SIG-M5 treated with dmso at 0.1 percent for 504 hours (cell line): ENCODE data around the gene CDH20.
A peak's percentile ranks its signal among the peaks of the same experiment; 100 is the strongest.

Experiments used
- DNase-seq: peaks from one replicate; lab custom pipeline; 2025; ENCODE audit not compliant: unreplicated experiment; lab: John Stamatoyannopoulos, UW

The CDH20 gene

DNA sequence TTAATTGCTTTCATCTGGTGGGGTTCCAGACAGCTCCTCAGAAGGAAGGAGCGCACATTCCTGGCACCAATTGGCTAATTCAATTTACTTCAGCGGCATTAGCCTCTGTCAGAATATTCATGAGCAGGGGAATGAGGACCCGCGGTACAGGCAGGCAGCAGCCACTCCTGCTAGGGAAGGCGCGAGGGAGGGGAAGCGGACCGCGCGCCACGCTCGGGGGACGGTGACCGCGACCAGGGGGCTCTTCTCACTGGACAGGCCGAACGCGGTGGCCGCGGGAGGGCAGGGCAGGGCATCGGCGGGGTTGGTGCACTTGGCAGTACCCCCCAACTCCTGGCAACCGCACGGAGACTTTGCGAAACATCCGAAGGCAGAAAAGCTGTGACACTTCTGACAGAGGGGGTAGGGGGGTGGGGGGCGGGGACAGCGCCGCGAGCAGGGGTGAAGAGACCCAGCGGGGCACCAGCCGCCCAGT lies at the start of gene CDH20:
Gene CDH20, plus strand, starts transcription at position 160 of the 475 bp plus-strand sequence.
- DNase-seq: no peak

DNA sequence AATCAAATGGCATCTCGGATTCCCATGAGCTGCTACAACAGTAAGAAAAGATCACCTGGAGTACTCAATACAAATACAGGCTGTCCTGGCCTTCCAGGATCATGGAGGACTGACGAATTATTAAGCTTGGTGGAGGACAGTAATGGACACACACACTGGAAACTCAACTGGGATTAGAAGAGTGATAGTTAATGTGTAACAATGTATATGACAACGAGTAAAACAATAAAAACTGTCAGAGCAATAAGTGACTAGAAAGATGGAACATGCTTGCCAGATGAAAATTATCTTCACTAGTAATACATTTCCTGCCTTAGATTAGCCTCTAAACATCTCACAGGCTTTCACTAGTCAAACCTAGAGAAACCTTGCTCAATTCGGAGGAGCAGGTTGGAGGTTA lies 49.2 kb upstream of the CDH20 start:
- no peak for DNase-seq

DNA sequence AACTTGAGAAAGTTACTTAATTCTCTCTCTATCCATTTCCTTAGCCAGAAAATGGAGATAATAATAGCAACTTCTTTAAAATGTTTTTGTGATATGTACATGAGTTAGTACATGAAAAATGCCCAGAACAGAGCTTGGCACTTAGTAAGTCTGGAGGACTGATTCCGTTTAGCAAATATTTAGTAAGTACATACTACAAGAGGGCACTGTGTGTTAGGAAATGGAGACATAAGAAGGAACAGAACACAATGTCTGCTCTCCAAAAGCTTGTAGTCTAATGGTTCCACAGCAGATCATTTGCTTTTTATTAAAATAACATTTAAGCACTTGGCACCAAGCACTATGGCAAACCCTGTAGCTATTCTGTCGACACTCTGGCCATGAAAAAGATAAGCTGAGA lies 47.5 kb upstream of the CDH20 start:
- no peak for DNase-seq

- DNase-seq: no peak
Observed at GRCh38 chr18:61286867-61287266, 46.4 kb upstream of the CDH20 start.

GRCh38 chr18:61290616-61291015 lies 42.6 kb upstream of the CDH20 start:
- no peak for DNase-seq

DNA sequence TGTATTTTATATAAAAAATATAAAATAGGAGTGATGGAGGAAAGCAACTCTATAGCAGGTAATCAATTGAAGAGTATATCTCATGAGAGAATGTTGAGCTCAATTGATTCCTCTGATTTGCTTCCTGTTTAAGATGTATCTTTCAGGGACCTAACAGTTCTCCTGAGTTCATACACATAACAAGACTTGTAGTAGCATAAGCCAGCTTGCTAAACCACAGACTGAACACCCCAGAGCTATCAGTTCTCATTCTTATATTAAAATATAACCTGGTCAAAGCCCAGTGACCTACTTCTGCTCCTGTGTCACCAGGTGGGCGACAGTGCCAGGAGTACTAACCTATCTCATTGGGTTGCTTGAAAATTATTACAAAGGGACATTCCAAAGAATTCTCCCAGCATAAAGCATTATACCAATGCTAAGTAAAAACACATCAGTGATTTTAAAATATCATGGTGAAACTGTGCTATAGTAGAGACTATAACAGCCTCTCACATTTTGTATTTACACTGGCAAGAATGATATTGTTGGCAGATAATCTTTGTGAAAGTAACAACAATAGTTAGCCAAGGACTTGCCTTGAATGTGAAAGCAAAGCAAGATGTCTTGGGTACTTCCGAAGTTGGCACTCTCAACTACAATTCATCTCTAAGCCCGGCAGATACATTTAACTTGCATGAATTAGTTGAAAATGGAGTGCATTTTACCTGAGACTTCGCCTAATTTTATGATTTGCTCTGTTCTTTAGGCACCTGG lies 40.8 kb upstream of the CDH20 start:
- no peak for DNase-seq

- DNase-seq: no peak
Observed at GRCh38 chr18:61295153-61295552, 38.1 kb upstream of the CDH20 start.

DNA sequence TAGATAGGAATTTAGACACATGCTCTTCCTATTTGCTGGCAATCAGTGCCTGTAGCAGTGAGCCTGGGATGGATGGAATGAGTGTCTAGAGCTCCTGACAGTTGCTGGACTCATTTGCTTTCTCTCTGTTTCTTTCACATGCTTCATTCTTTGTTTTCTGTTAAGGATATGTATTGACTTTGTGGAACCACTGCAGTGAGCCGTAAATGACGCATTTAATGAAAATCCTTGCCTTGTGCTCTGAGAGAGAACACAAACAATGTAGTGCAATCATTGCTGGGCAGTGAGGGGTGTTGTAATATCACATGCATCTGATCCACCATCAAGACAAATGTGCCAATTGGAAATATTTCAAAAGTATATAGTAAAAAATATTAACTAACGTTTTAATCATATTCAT lies 25.2 kb upstream of the CDH20 start:
- DNase-seq: no peak

- no peak for DNase-seq
Observed at GRCh38 chr18:61308795-61309393, 24.3 kb upstream of the CDH20 start.

- peak; percentile 33 for DNase-seq
Observed at GRCh38 chr18:61322265-61322873, 10.9 kb upstream of the CDH20 start.

DNA sequence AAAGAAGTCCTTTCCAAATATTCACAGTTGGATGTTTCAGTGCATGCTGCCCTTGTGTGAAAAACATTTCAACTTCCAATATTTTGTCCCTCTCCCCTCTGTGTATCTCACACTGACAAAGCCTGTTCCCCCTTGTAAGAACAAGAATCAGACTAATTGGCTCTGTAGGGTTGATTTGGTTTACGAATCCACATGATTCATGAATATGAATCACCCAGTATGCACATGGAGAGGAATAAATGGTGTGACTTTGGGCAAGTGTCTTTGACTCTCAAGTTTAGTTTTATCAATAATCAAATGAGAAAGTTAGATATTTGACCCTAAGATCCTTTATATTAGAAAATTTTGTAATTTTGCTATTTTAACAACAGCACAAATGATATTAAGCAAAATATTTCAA lies 9.3 kb upstream of the CDH20 start:
- no peak for DNase-seq

DNA sequence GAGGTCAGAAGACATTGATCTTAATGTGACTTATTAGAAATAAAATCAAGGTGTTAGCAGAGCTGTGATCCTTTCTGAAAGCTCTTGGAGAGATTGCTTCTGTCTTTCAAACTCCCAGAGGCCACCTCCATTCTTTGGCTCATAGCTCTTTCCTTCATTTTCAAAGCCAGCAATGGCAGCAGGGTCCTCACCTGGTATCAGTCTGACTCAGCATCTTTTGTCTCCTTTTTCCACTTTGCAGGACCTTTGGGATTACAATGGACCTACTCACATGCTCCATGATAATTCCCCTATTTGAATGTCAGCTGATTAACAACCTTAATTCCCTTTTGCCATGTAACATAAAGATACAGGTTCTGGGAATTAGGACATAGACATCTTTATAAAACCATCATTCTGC lies 6.8 kb upstream of the CDH20 start:
- no peak for DNase-seq

GRCh38 chr18:61329398-61329797 lies 3.8 kb upstream of the CDH20 start:
- no peak for DNase-seq

DNA sequence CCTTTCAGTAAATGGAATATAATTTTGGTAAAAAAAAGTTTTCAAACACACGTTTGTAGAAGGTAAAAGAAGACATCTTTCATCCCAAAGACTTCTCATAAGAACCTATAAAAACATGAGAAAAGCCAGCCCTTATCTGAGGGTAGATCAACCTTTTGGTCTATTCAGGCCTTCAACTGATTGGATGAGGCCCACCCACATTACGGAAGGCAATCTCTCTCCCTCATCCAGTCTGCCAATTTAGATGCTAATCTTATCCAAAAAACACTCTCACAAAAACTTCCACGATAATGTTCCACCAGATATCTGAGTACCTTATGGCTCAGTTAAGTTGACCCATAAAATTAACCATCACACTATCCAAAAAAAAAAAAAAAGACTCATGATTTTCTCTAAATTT lies 2.2 kb upstream of the CDH20 start:
- DNase-seq: no peak

GRCh38 chr18:61333746-61334490 lies 688 bp downstream of the CDH20 start:
- DNase-seq: no peak

DNA sequence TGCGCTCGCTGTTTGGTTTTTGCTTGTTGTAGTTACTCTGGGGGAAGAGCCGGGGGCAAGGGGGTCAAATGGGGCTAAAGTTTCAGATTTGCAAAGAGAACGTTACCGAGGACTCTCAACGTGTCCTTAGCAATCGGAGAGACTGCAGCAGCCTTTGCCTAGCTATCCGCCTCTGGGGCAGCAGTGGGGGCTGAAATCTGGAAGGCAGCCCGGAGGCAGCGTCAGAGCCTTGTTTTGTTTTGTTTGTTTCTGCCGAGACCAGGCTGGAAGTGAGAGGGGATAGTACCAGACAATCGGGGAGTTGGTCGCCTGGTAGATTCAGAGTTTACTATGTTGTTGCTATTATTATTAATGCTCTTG lies 1.2 kb downstream of the CDH20 start:
- no peak for DNase-seq

GRCh38 chr18:61334951-61335683 lies 1.9 kb downstream of the CDH20 start:
- DNase-seq: no peak

- DNase-seq: no peak
Observed at GRCh38 chr18:61335684-61336555, 2.7 kb downstream of the CDH20 start.

- no peak for DNase-seq
Observed at GRCh38 chr18:61336766-61337165, 3.5 kb downstream of the CDH20 start.

DNA sequence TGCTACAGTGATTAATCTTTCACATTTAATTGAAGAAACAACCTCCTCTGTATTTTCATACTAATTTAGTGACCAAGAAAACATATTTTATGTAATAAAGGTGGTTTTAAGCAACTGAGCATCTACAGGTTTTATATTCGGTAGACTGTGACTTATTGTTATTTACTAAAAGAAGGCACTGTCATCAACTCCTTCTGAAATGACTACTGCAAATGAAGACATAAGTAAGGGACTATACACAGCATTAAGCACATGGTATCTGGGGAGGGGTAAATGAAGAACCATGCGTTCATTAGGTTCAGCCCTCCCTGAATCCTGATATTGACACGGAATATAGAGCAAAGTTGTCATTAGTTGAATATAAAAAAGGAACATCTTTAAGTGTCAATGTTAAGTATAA lies 4.3 kb downstream of the CDH20 start:
- no peak for DNase-seq
